H1 (cell line): ENCODE measurements around the gene BCAS3. TPM values are rescaled to one million over a fixed set of nuclear protein-coding genes. Genes with fewer than 3 reads are reported as not detected.
A peak's percentile ranks its signal among the peaks of the same experiment; 100 is the strongest.

Source experiments
- CTCF ChIA-PET: fragments of 300-600 bp; sonication (Branson Sonifier 250); formaldehyde crosslinking; loops from one replicate; lab custom pipeline; 2021; ENCODE audit not compliant: partially characterized antibody; lab: Charles Lee
- POLR2A ChIA-PET: fragments of 300-600 bp; sonication (Branson Sonifier 250); formaldehyde crosslinking; loops from one replicate; lab custom pipeline; 2021; ENCODE audit warnings: inconsistent platforms; ENCODE audit not compliant: partially characterized antibody; lab: Charles Lee
- DNase-seq, 2 experiments: peaks; one replicate each; pipeline versions ENCODE4 v3.0.0 to v3.0.0-alpha.2; 2010 to 2022; ENCODE audit warnings: low spot score in 2 of 2, low read depth in 1 of 2, mixed read lengths in 1 of 2
- FAIRE-seq: peaks from 2 replicates; lab custom pipeline; 2011; peaks lifted over from hg19 to GRCh38; lab: Jason Lieb, UNC
- H2AFZ ChIP-seq: 2 replicates; pipeline ENCODE4 v1.8.1; 2012; ENCODE audit warnings: low read length, inconsistent platforms
- H2AK5ac ChIP-seq: 2 replicates; pipeline ENCODE4 v1.6.1; 2013; ENCODE audit warnings: low read depth, low read length
- H2BK120ac ChIP-seq: replicated peaks from 2 replicates; pipeline ENCODE3; 2013; ENCODE audit warnings: low read depth, low read length, inconsistent platforms
- H2BK12ac ChIP-seq: 2 replicates; pipeline ENCODE4 v1.6.1; 2013; ENCODE audit warnings: low read depth, low read length
- H2BK15ac ChIP-seq: 2 replicates; pipeline ENCODE4 v1.6.1; 2013; ENCODE audit warnings: low read length
- H2BK20ac ChIP-seq: 2 replicates; pipeline ENCODE4 v1.6.1; 2013; ENCODE audit warnings: low read length
- H2BK5ac ChIP-seq: 2 replicates; pipeline ENCODE4 v1.6.1; 2013; ENCODE audit warnings: low read depth, low read length
- H3K14ac ChIP-seq: 2 replicates; pipeline ENCODE4 v1.6.1; 2013; ENCODE audit warnings: inconsistent platforms; ENCODE audit not compliant: insufficient read length
- H3K18ac ChIP-seq: 2 replicates; pipeline ENCODE4 v1.6.1; 2013; ENCODE audit warnings: low read length; ENCODE audit errors: extremely low read depth
- H3K23ac ChIP-seq: 2 replicates; pipeline ENCODE4 v1.6.1; 2013; ENCODE audit warnings: inconsistent platforms; ENCODE audit not compliant: insufficient read length
- H3K23me2 ChIP-seq: 2 replicates; pipeline ENCODE4 v1.6.1; 2013; ENCODE audit warnings: low read depth, low read length
- H3K27ac ChIP-seq: 2 replicates; pipeline ENCODE4 v1.6.1; 2011; ENCODE audit warnings: low read depth, low read length, inconsistent platforms
- H3K27me3 ChIP-seq, 4 experiments: replicated peaks in 1 of 4; 1 replicate in 1 of 4; 2 replicates in 3 of 4; pipeline versions ENCODE4 v1.6.1 to v1.8.1; 2011 to 2013; ENCODE audit warnings: low read length in 3 of 4, mild to moderate bottlenecking in 3 of 4, inconsistent platforms in 2 of 4, mixed read lengths in 2 of 4, moderate library complexity in 1 of 4; ENCODE audit not compliant: control insufficient read depth in 3 of 4, insufficient read depth in 3 of 4; ENCODE audit errors: extremely low read depth in 1 of 4
- H3K36me3 ChIP-seq, 4 experiments: 2 replicates each; pipeline versions ENCODE4 v1.6.1 to v1.8.1; 2011 to 2013; ENCODE audit warnings: mild to moderate bottlenecking in 4 of 4, low read length in 3 of 4, moderate library complexity in 2 of 4, control low read depth in 1 of 4, inconsistent platforms in 1 of 4; ENCODE audit not compliant: insufficient read depth in 4 of 4, control insufficient read depth in 2 of 4
- H3K4ac ChIP-seq: replicated peaks from 2 replicates; pipeline ENCODE3; 2013; ENCODE audit warnings: low read length, low read depth, mixed read lengths, inconsistent platforms; ENCODE audit not compliant: insufficient read length
- H3K4me1 ChIP-seq, 4 experiments: replicated peaks in 1 of 4; 1 replicate in 1 of 4; 2 replicates in 3 of 4; pipeline versions ENCODE4 v1.6.1 to v1.8.1; 2011 to 2013; ENCODE audit warnings: low read length in 3 of 4, inconsistent platforms in 2 of 4, mixed read lengths in 1 of 4; ENCODE audit not compliant: insufficient read depth in 4 of 4, control insufficient read depth in 3 of 4
- H3K4me2 ChIP-seq, 2 experiments: 2 replicates each; pipeline versions ENCODE4 v1.6.1 to v1.8.1; 2011 to 2013; ENCODE audit warnings: low read depth in 2 of 2, low read length in 2 of 2, control low read depth in 1 of 2, inconsistent platforms in 1 of 2, mild to moderate bottlenecking in 1 of 2; ENCODE audit not compliant: insufficient read depth in 1 of 2
- H3K4me3 ChIP-seq, 4 experiments: fragments of 200-600, 300-600 bp in 1 of 4; sonication (generic), shearing (Covaris generic), sonication (Bioruptor Twin) in 1 of 4; 2 replicates each; pipeline versions ENCODE4 v1.5.1 to v1.8.1; 2011 to 2016; ENCODE audit warnings: low read length in 4 of 4, low read depth in 3 of 4, control low read depth in 2 of 4, inconsistent platforms in 2 of 4, mild to moderate bottlenecking in 2 of 4, mixed read lengths in 1 of 4, moderate library complexity in 1 of 4; ENCODE audit not compliant: insufficient read depth in 2 of 4; ENCODE audit errors: extremely low read depth in 1 of 4
- H3K56ac ChIP-seq: replicated peaks from 2 replicates; pipeline ENCODE3; 2013; ENCODE audit warnings: low read depth, mild to moderate bottlenecking, mixed read lengths, low read length, inconsistent platforms; ENCODE audit not compliant: insufficient read length
- H3K79me1 ChIP-seq: 2 replicates; pipeline ENCODE4 v1.6.1; 2013; ENCODE audit warnings: low read depth, low read length, control low read depth
- H3K79me2 ChIP-seq, 2 experiments: 2 replicates each; pipeline versions ENCODE4 v1.6.1 to v1.8.1; 2012 to 2013; ENCODE audit warnings: low read length in 2 of 2, mild to moderate bottlenecking in 2 of 2, inconsistent platforms in 1 of 2; ENCODE audit not compliant: insufficient read depth in 2 of 2, control insufficient read depth in 1 of 2
- H3K9ac ChIP-seq, 4 experiments: replicated peaks in 1 of 4; 1 replicate in 1 of 4; 2 replicates in 3 of 4; pipeline versions ENCODE4 v1.6.1 to v1.8.1; 2011 to 2013; ENCODE audit warnings: low read depth in 3 of 4, low read length in 3 of 4, control low read depth in 2 of 4, mild to moderate bottlenecking in 2 of 4, moderate library complexity in 2 of 4, inconsistent platforms in 1 of 4; ENCODE audit errors: extremely low read depth in 1 of 4
- H3K9me3 ChIP-seq, 2 experiments: 2 replicates each; pipeline versions ENCODE4 v1.6.1 to v1.8.1; 2012 to 2013; ENCODE audit warnings: mild to moderate bottlenecking in 2 of 2, moderate library complexity in 2 of 2, control low read depth in 1 of 2, inconsistent platforms in 1 of 2, low read depth in 1 of 2, low read length in 1 of 2, mixed read lengths in 1 of 2; ENCODE audit not compliant: insufficient read depth in 2 of 2
- H4K20me1 ChIP-seq, 2 experiments: replicated peaks in 1 of 2; 2 replicates each; pipeline versions ENCODE3 to v1.8.1; 2011 to 2013; ENCODE audit warnings: inconsistent platforms in 2 of 2, low read length in 2 of 2, mild to moderate bottlenecking in 1 of 2; ENCODE audit not compliant: insufficient read depth in 2 of 2, control insufficient read depth in 1 of 2
- H4K5ac ChIP-seq: 2 replicates; pipeline ENCODE4 v1.6.1; 2013; ENCODE audit warnings: low read length, low read depth, mixed read lengths, inconsistent platforms; ENCODE audit not compliant: insufficient read length
- H4K8ac ChIP-seq: 2 replicates; pipeline ENCODE4 v1.8.0; 2013; ENCODE audit warnings: mild to moderate bottlenecking, moderate library complexity, low read length, inconsistent platforms; ENCODE audit not compliant: insufficient read depth; ENCODE audit errors: extremely low read depth
- H4K91ac ChIP-seq: replicated peaks from 2 replicates; pipeline ENCODE3; 2013; ENCODE audit warnings: low read length, mixed read lengths, inconsistent platforms; ENCODE audit not compliant: insufficient read length
- CREB1 ChIP-seq: IDR thresholded peaks from 2 replicates; pipeline ENCODE4 v1.6.1; 2012; ENCODE audit warnings: inconsistent platforms
- EP300 ChIP-seq, 2 experiments: IDR thresholded peaks; 1 replicate in 1 of 2; 2 replicates in 1 of 2; pipeline ENCODE4 v1.6.1; 2011 to 2012; ENCODE audit warnings: low read depth in 2 of 2, low read length in 2 of 2, mild to moderate bottlenecking in 2 of 2, borderline replicate concordance in 1 of 2, inconsistent platforms in 1 of 2, moderate library complexity in 1 of 2
- NRF1 ChIP-seq: IDR thresholded peaks from 2 replicates; pipeline ENCODE4 v1.6.1; 2011; ENCODE audit warnings: mild to moderate bottlenecking, low read depth, low read length, improper control_type of control experiment
- RAD21 ChIP-seq, 2 experiments: IDR thresholded peaks in 1 of 2; conservative IDR thresholded peaks in 1 of 2; 2 replicates each; pipeline ENCODE4 v1.6.1; 2011; ENCODE audit warnings: low read depth in 2 of 2, low read length in 2 of 2, improper control_type of control experiment in 1 of 2, inconsistent platforms in 1 of 2, mild to moderate bottlenecking in 1 of 2, moderate library complexity in 1 of 2
- RFX5 ChIP-seq: IDR thresholded peaks from 2 replicates; pipeline ENCODE4 v1.6.1; 2011; ENCODE audit warnings: low read depth, low read length, improper control_type of control experiment, borderline replicate concordance
- SRF ChIP-seq: IDR thresholded peaks from 2 replicates; pipeline ENCODE4 v1.6.1; 2011; ENCODE audit warnings: mild to moderate bottlenecking, low read depth, low read length, moderate library complexity
- YY1 ChIP-seq: IDR thresholded peaks from 2 replicates; pipeline ENCODE4 v1.6.1; 2011; ENCODE audit warnings: low read depth, mild to moderate bottlenecking, low read length
- WGBS, 2 experiments: shearing (Covaris generic) in 1 of 2; methylation state at CpG; one replicate each; pipeline versions ENCODE4 v1.1.6 to v1.1.7; 2013 to 2015; ENCODE audit warnings: low lambda C conversion rate in 2 of 2, mixed read lengths in 2 of 2, inconsistent platforms in 1 of 2, low coverage in 1 of 2, missing lambda C conversion rate in 1 of 2; ENCODE audit not compliant: insufficient replicate concordance in 2 of 2, insufficient coverage in 1 of 2, insufficient read length in 1 of 2; ENCODE audit errors: extremely low coverage in 1 of 2, missing lambda C conversion rate in 1 of 2; 5-methylcytosine and 5-hydroxymethylcytosine counted together
- polyA plus RNA-seq, 7 experiments: library from polyadenylated mRNA; depleted of rRNA in 3 of 7; stranded (reverse) in 5 of 7; unstranded in 2 of 7; fragments of >200 nt in 5 of 7; fragments of 200-250 nt in 2 of 7; gene quantifications; 1 replicate in 5 of 7; 2 replicates in 1 of 7; 4 replicates in 1 of 7; pipeline versions ENCODE4 v1.2.1 to v1.2.3, GENCODE V29; 2011 to 2013; ENCODE audit warnings: missing spikeins in 2 of 7, mixed read lengths in 2 of 7
- total RNA-seq: library from RNA; stranded (reverse); fragmentation: NEBNext Ultra II Directional; extraction: Animal tissue kit (Norgen Biotek cat#: 25700); gene quantifications from 2 replicates; pipeline ENCODE4 v1.2.1, GENCODE V29; 2021
- TF ChIP-seq, protein P1 (sequence below), 3 experiments: IDR thresholded peaks; 1 replicate in 2 of 3; 2 replicates in 1 of 3; pipeline versions ENCODE4 v1.5.1 to v1.6.1; 2011; ENCODE audit warnings: low read length in 3 of 3, mild to moderate bottlenecking in 3 of 3, inconsistent platforms in 2 of 3, low read depth in 1 of 3, moderate library complexity in 1 of 3; ENCODE audit not compliant: insufficient read depth in 1 of 3; ENCODE audit errors: control extremely low read depth in 1 of 3

Gene BCAS3
- total and polyA plus RNA-seq, 2 of the 8 experiments (the other 6 are each of a cell fraction or from before 2014, with no cell fraction given), result 9.9 to 13.3 TPM

DNA sequence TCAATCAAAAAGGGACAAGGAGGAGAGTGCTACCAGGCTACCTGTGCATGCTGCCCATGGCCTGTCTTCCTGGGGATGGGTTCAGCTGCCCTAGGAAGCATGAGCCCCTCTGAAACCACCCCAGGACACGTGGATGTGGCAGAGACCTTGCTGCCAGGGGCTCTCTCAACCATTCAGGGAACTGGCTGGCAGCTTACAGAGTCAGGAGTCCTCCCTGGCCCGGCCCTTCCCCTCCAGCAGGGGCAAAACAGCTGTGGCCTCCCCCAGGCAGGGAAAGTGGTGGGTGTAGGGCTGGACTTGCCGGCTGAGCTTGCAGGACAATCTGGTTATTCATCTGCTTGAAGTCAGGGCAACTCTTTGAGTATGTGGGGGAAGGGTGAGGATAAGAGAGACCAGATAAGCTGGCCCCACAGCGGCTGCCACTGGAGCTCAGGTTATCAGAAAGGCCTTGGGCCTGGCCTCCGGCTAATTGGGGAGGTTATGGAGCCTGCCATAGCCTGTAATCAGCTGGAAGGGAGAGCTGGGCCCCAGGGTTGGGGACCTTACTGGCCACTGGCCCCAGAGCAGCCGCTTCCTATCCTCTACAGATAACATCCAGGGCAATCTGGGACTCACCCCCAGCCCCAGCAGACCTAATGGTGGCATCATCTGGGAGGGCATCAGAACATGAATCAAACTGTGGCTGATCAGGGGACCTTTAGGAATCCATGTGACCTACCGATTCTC is 716.4 kb downstream of the BCAS3 start:
- H2AK5ac ChIP-seq, result no peak overlapping the region
- no peak overlapping the region for H3K9ac ChIP-seq
- no peak overlapping the region for H3K18ac ChIP-seq
- no peak overlapping the region for H3K4me2 ChIP-seq
- H3K79me1 ChIP-seq, result no peaks in the 10 kb centered on the region
- H3K56ac ChIP-seq, result no peak overlapping the region
- H3K4ac ChIP-seq, result no peak overlapping the region
- H3K4me3 ChIP-seq, result no peak overlapping the region
- TF ChIP-seq NRF1 (no peak), RAD21 (IDR thresholded peaks at IDR 0.05 in 1 of 2, conservative IDR thresholded peaks at IDR 0.05 in 1 of 2; ENCODE audit: low read depth in 2 of 2, low read length in 2 of 2) (no peak), CREB1 (no peak), EP300 (IDR thresholded peaks at IDR 0.05; ENCODE audit: borderline replicate concordance in 1 of 2, low read depth in 2 of 2, low read length in 2 of 2) (no peak), YY1 (no peak), SRF (no peak), RFX5 (no peak)
- TF ChIP-seq, protein P1, sequence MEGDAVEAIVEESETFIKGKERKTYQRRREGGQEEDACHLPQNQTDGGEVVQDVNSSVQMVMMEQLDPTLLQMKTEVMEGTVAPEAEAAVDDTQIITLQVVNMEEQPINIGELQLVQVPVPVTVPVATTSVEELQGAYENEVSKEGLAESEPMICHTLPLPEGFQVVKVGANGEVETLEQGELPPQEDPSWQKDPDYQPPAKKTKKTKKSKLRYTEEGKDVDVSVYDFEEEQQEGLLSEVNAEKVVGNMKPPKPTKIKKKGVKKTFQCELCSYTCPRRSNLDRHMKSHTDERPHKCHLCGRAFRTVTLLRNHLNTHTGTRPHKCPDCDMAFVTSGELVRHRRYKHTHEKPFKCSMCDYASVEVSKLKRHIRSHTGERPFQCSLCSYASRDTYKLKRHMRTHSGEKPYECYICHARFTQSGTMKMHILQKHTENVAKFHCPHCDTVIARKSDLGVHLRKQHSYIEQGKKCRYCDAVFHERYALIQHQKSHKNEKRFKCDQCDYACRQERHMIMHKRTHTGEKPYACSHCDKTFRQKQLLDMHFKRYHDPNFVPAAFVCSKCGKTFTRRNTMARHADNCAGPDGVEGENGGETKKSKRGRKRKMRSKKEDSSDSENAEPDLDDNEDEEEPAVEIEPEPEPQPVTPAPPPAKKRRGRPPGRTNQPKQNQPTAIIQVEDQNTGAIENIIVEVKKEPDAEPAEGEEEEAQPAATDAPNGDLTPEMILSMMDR (IDR thresholded peaks at IDR 0.05; ENCODE audit: control extremely low read depth in 1 of 3, insufficient read depth in 1 of 3, low read depth in 1 of 3, low read length in 3 of 3), result no peak
- TF ChIP-seq, all 59 proteins: peak for 0
- H3K27me3 ChIP-seq, result peaks cover 52 to 66% (median 63%) of the 10 kb centered on the region in 4 experiments
- ChIA-PET CTCF (interaction anchor here (0.8 to 3.3 kb wide), 18 partner anchors 9 to 423 kb away, joined by 3 to 31 read pairs (median 4); no protein-coding TSS in a partner anchor), POLR2A (interaction anchor here (0.7 to 2.1 kb wide), 2 partner anchors 9 to 64 kb away, joined by 3 to 4 read pairs; no protein-coding TSS in a partner anchor)
- peaks cover 0 to 6% (median 0%) of the 10 kb centered on the region in 4 experiments; a peak in 1 of 8 replicates for H3K36me3 ChIP-seq
- H2AFZ ChIP-seq, result no peak overlapping the region
- H3K9me3 ChIP-seq, result no peaks in the 10 kb centered on the region
- H4K20me1 ChIP-seq, result peaks cover 12 to 33% of the 10 kb centered on the region in 2 experiments
- H3K27ac ChIP-seq, result no peak overlapping the region
- H4K91ac ChIP-seq, result no peak overlapping the region
- FAIRE-seq (no peak), DNase-seq (no peak)
- H2BK12ac ChIP-seq, result no peak overlapping the region
- no peak overlapping the region for H4K8ac ChIP-seq
- no peak overlapping the region for H3K23ac ChIP-seq
- no peaks in the 10 kb centered on the region; the same call in 1 of the 2 replicates for H3K23me2 ChIP-seq
- no peak overlapping the region for H2BK20ac ChIP-seq
- peaks cover 0 to 24% (median 13%) of the 10 kb centered on the region in 4 experiments; a peak in 5 of 7 replicates for H3K4me1 ChIP-seq
- H2BK15ac ChIP-seq, result 0 out of 2 replicates have a peak overlapping the region, but pooled peaks have one; percentile 29
- WGBS, 2 experiments, result 78% methylated on average over 7 of the region's 7 CpGs; no CpG with 5 or more reads in 1 of the 2 experiments
- H2BK5ac ChIP-seq, result no peak overlapping the region
- no peaks in the 10 kb centered on the region for H3K79me2 ChIP-seq
- H2BK120ac ChIP-seq, result no peak overlapping the region
- no peak overlapping the region for H4K5ac ChIP-seq
- H3K14ac ChIP-seq, result no peak overlapping the region
